SK-N-MC (cell line): ENCODE data around the gene C2CD5.

ENCODE experiments used
- EZH2 ChIP-seq: fragments of 200-600 bp; sonication (generic); IDR thresholded peaks from one replicate; pipeline ENCODE4 v1.6.1; 2017; ENCODE audit warnings: antibody characterized with exemption
- POLR2AphosphoS5 ChIP-seq: IDR thresholded peaks from 2 replicates; pipeline ENCODE4 v1.6.1; 2012; ENCODE audit warnings: mild to moderate bottlenecking, low read depth, low read length, borderline replicate concordance

GRCh38 chr12:22518060-22518719, 26.2 kb downstream of the C2CD5 start:
- TF ChIP-seq POLR2AphosphoS5 (no peak), EZH2 (no peak)
